Activated CD8-positive, alpha-beta memory T cell treated with anti-CD3 and anti-CD28 coated beads, Interleukin-2, amount 50 U/mL, for 48 hours (primary cell): Measurements from ENCODE around the gene SETD7.

ENCODE experiments used
- DNase-seq: peaks from one replicate; pipeline ENCODE4 v3.0.0-alpha.2; 2020

The SETD7 gene

GRCh38 chr4:139568206-139568955 lies 12.4 kb upstream of the SETD7 start:
- DNase-seq: no peak

GRCh38 chr4:139567159-139567870 lies 11.3 kb upstream of the SETD7 start:
- DNase-seq: no peak

- no peak for DNase-seq
These were observed 8.5 kb upstream of the SETD7 start for GRCh38 chr4:139564502-139564901.

GRCh38 chr4:139563515-139563914 lies 7.5 kb upstream of the SETD7 start:
- no peak for DNase-seq

- DNase-seq: no peak
These were observed 6.8 kb upstream of the SETD7 start for GRCh38 chr4:139562839-139563238.

GRCh38 chr4:139562067-139562684 lies 6.2 kb upstream of the SETD7 start:
- DNase-seq: no peak

- DNase-seq: no peak
These were observed 4.5 kb upstream of the SETD7 start for GRCh38 chr4:139560406-139561104.

GRCh38 chr4:139559687-139560086 lies 3.7 kb upstream of the SETD7 start:
- DNase-seq: no peak

- DNase-seq: no peak
These were observed 3.1 kb upstream of the SETD7 start for GRCh38 chr4:139559089-139559479.

GRCh38 chr4:139558235-139559088 lies 2.4 kb upstream of the SETD7 start:
- no peak for DNase-seq

- no peak for DNase-seq
These were observed 1.6 kb upstream of the SETD7 start for GRCh38 chr4:139557556-139558110.

- DNase-seq: peak; percentile 79
These were observed 921 bp upstream of the SETD7 start for GRCh38 chr4:139556724-139557555.

- DNase-seq: no peak
These were observed 331 bp downstream of the SETD7 start for GRCh38 chr4:139555705-139556070.

- peak; percentile 84 for DNase-seq
These were observed 920 bp downstream of the SETD7 start for GRCh38 chr4:139554893-139555704.

- no peak for DNase-seq
These were observed 1.5 kb downstream of the SETD7 start for GRCh38 chr4:139554642-139554892.

- DNase-seq: no peak
These were observed 2.0 kb downstream of the SETD7 start for GRCh38 chr4:139553751-139554641.

GRCh38 chr4:139552517-139553307 lies 3.3 kb downstream of the SETD7 start:
- DNase-seq: no peak

- DNase-seq: no peak
These were observed 5.1 kb downstream of the SETD7 start for GRCh38 chr4:139550724-139551429.
